HEK293 (cell line): ENCODE measurements around the gene OBSL1.

Source experiments
- CTCF ChIA-PET: fragments of 350-600 bp; formaldehyde crosslinking; extraction: SDS; loops from one replicate; lab custom pipeline; 2021; ENCODE audit warnings: antibody characterized with exemption; lab: Yijun Ruan, JAX
- POLR2A ChIA-PET: fragments of 300-600 bp; formaldehyde crosslinking; extraction: SDS; loops from one replicate; lab custom pipeline; 2020; ENCODE audit warnings: antibody characterized with exemption, inconsistent platforms; lab: Yijun Ruan, JAX
- H3K27ac ChIP-seq: fragments of 200-500 bp; sonication (Bioruptor generic); 2 replicates; pipeline ENCODE4 v1.5.1; 2014; ENCODE audit warnings: low read depth, low read length, control low read depth, inconsistent platforms; ENCODE audit errors: extremely low read depth
- H3K36me3 ChIP-seq, 2 experiments: fragments of 200-500 bp in 1 of 2; sonication (Bioruptor generic) in 1 of 2; 1 replicate in 1 of 2; 2 replicates in 1 of 2; pipeline ENCODE4 v1.5.1; 2014 to 2017; ENCODE audit warnings: inconsistent platforms in 2 of 2, low read length in 2 of 2; ENCODE audit not compliant: control insufficient read depth in 2 of 2, insufficient read depth in 1 of 2
- H3K4me1 ChIP-seq: fragments of 200-500 bp; sonication (Bioruptor generic); 2 replicates; pipeline ENCODE4 v1.5.1; 2014; ENCODE audit warnings: mild to moderate bottlenecking, low read length, inconsistent platforms; ENCODE audit not compliant: control insufficient read depth, insufficient read depth
- H3K4me3 ChIP-seq: 2 replicates; pipeline ENCODE4 v1.5.1; 2011; ENCODE audit warnings: low read depth, mild to moderate bottlenecking, control low read depth, low read length, moderate library complexity
- H3K9me3 ChIP-seq: fragments of 200-500 bp; sonication (Bioruptor generic); 2 replicates; pipeline ENCODE4 v1.5.1; 2014; ENCODE audit warnings: low read depth, low read length, inconsistent platforms; ENCODE audit not compliant: control insufficient read depth, insufficient read depth
- GLIS1 ChIP-seq: fragments of 450-650 bp; formaldehyde crosslinking; IDR thresholded peaks from 2 replicates; pipeline ENCODE4 v1.5.1; 2016; ENCODE audit warnings: missing biosample characterization, missing genetic modification characterization
- KLF1 ChIP-seq: fragments of 450-650 bp; formaldehyde crosslinking; IDR thresholded peaks from 2 replicates; pipeline ENCODE4 v1.5.1; 2016; ENCODE audit warnings: missing biosample characterization, missing genetic modification characterization
- PATZ1 ChIP-seq: fragments of 450-650 bp; formaldehyde crosslinking; IDR thresholded peaks from 2 replicates; pipeline ENCODE4 v1.5.1; 2016; ENCODE audit warnings: missing biosample characterization, missing genetic modification characterization
- REPIN1 ChIP-seq: fragments of 450-650 bp; formaldehyde crosslinking; IDR thresholded peaks from 2 replicates; pipeline ENCODE4 v1.5.1; 2017; ENCODE audit warnings: missing biosample characterization, missing genetic modification characterization, low read depth
- ZBTB11 ChIP-seq: fragments of 450-650 bp; formaldehyde crosslinking; conservative IDR thresholded peaks from 2 replicates; pipeline ENCODE4 v1.5.1; 2016; ENCODE audit warnings: low read depth, missing biosample characterization, missing genetic modification characterization
- ZBTB17 ChIP-seq: fragments of 450-650 bp; formaldehyde crosslinking; IDR thresholded peaks from 2 replicates; pipeline ENCODE4 v1.5.1; 2016; ENCODE audit warnings: missing biosample characterization, missing genetic modification characterization
- ZNF18 ChIP-seq: fragments of 450-650 bp; formaldehyde crosslinking; IDR thresholded peaks from 2 replicates; pipeline ENCODE4 v1.5.1; 2016; ENCODE audit warnings: missing biosample characterization, missing genetic modification characterization
- ZNF211 ChIP-seq: fragments of 450-650 bp; formaldehyde crosslinking; IDR thresholded peaks from 2 replicates; pipeline ENCODE4 v1.5.1; 2016; ENCODE audit warnings: low read depth, missing biosample characterization, missing genetic modification characterization
- ZNF23 ChIP-seq: fragments of 450-650 bp; formaldehyde crosslinking; IDR thresholded peaks from 2 replicates; pipeline ENCODE4 v1.5.1; 2016; ENCODE audit warnings: missing biosample characterization, missing genetic modification characterization, borderline replicate concordance
- ZNF280D ChIP-seq: fragments of 450-650 bp; formaldehyde crosslinking; IDR thresholded peaks from 2 replicates; pipeline ENCODE4 v1.5.1; 2016; ENCODE audit warnings: missing biosample characterization, missing genetic modification characterization
- ZNF560 ChIP-seq: fragments of 450-650 bp; formaldehyde crosslinking; IDR thresholded peaks from 2 replicates; pipeline ENCODE4 v1.5.1; 2017; ENCODE audit warnings: missing biosample characterization, missing genetic modification characterization, borderline replicate concordance
- ZNF561 ChIP-seq: fragments of 450-650 bp; IDR thresholded peaks from 2 replicates; pipeline ENCODE4 v1.5.1; 2018; ENCODE audit warnings: missing biosample characterization, missing genetic modification characterization, borderline replicate concordance
- ZNF704 ChIP-seq: fragments of 450-650 bp; formaldehyde crosslinking; IDR thresholded peaks from 2 replicates; pipeline ENCODE4 v1.5.1; 2016; ENCODE audit warnings: missing biosample characterization, missing genetic modification characterization
- TF ChIP-seq, protein P1 (sequence below): fragments of 450-650 bp; formaldehyde crosslinking; IDR thresholded peaks from 2 replicates; pipeline ENCODE4 v1.5.1; 2016; ENCODE audit warnings: missing biosample characterization, missing genetic modification characterization
- TF ChIP-seq, protein P2 (sequence below): fragments of 450-650 bp; formaldehyde crosslinking; IDR thresholded peaks from 2 replicates; pipeline ENCODE4 v1.5.1; 2017; ENCODE audit warnings: missing biosample characterization, mild to moderate bottlenecking, missing genetic modification characterization, moderate library complexity

Gene OBSL1

GRCh38 chr2:219571311-219572236 is at the start of gene OBSL1 (continued):
- TF ChIP-seq ZNF211 (tag by site-specific recombination) = peak; percentile 44; the same call in 1 of the 2 replicates
- TF ChIP-seq ZNF280D (tag by site-specific recombination) = peak; percentile 72; the same call in 1 of the 2 replicates

- Histone ChIP-seq H3K4me1 (no peaks in the 10 kb centered on the region), H3K4me3 (no peak overlapping the region), H3K36me3 (peaks cover 0 to 11% of the 10 kb centered on the region in 2 experiments; a peak in 1 of 3 replicates), H3K9me3 (no peaks in the 10 kb centered on the region), H3K27ac (no peak overlapping the region)
- ChIA-PET CTCF (interaction anchor here (0.6 to 2.3 kb wide), 5 partner anchors 18 to 80 kb away, joined by 3 to 8 read pairs (median 5); no protein-coding TSS in a partner anchor), POLR2A (interaction anchor here (1.3 kb wide), 1 partner anchor 23 kb away, joined by 4 read pairs; the partner anchor contains the start of gene STK11IP)
- TF ChIP-seq ZNF18 (no peak), KLF1 (tag by site-specific recombination) (no peak), ZNF560 (tag by site-specific recombination) (no peak), GLIS1 (tag by site-specific recombination) (no peak), ZNF23 (tag by site-specific recombination) (no peak), REPIN1 (tag by site-specific recombination) (no peak)
- TF ChIP-seq, all 188 proteins: peak for 0
Measured at GRCh38 chr2:219620546-219620945, 49.2 kb upstream of the OBSL1 start.

GRCh38 chr2:219619235-219619634 is 47.9 kb upstream of the OBSL1 start:
- CTCF ChIA-PET = interaction anchor here (0.6 to 2.3 kb wide), 8 partner anchors 9 to 76 kb away, joined by 3 to 8 read pairs (median 6); partner anchors contain the start of gene CHPF
- H3K4me1 ChIP-seq = no peaks in the 10 kb centered on the region
- no peaks in the 10 kb centered on the region for H3K9me3 ChIP-seq
- H3K4me3 ChIP-seq = no peak overlapping the region
- POLR2A ChIA-PET = no interaction called here
- no peak overlapping the region for H3K27ac ChIP-seq
- peaks cover 0 to 24% of the 10 kb centered on the region in 2 experiments; a peak in 1 of 3 replicates for H3K36me3 ChIP-seq
- TF ChIP-seq, protein P1, sequence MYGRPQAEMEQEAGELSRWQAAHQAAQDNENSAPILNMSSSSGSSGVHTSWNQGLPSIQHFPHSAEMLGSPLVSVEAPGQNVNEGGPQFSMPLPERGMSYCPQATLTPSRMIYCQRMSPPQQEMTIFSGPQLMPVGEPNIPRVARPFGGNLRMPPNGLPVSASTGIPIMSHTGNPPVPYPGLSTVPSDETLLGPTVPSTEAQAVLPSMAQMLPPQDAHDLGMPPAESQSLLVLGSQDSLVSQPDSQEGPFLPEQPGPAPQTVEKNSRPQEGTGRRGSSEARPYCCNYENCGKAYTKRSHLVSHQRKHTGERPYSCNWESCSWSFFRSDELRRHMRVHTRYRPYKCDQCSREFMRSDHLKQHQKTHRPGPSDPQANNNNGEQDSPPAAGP = no peak
- TF ChIP-seq ZNF561 (tag by site-specific recombination) = no peak
- TF ChIP-seq ZBTB11 (tag by site-specific recombination) = no peak
- no peak for TF ChIP-seq ZBTB17 (tag by site-specific recombination)
- TF ChIP-seq ZNF704 (tag by site-specific recombination) = no peak
- TF ChIP-seq PATZ1 (tag by site-specific recombination) = no peak
- TF ChIP-seq, protein P2, sequence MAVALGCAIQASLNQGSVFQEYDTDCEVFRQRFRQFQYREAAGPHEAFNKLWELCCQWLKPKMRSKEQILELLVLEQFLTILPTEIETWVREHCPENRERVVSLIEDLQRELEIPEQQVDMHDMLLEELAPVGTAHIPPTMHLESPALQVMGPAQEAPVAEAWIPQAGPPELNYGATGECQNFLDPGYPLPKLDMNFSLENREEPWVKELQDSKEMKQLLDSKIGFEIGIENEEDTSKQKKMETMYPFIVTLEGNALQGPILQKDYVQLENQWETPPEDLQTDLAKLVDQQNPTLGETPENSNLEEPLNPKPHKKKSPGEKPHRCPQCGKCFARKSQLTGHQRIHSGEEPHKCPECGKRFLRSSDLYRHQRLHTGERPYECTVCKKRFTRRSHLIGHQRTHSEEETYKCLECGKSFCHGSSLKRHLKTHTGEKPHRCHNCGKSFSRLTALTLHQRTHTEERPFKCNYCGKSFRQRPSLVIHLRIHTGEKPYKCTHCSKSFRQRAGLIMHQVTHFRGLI (tag by site-specific recombination) = no peak
